ENCODE results near the gene TBX4. TPM values are rescaled to one million over a fixed set of nuclear protein-coding genes. Genes with fewer than 3 reads are reported as not detected.

Gene TBX4
- total RNA-seq, 1 experiment from 2014 or later, result not detected

DNA sequence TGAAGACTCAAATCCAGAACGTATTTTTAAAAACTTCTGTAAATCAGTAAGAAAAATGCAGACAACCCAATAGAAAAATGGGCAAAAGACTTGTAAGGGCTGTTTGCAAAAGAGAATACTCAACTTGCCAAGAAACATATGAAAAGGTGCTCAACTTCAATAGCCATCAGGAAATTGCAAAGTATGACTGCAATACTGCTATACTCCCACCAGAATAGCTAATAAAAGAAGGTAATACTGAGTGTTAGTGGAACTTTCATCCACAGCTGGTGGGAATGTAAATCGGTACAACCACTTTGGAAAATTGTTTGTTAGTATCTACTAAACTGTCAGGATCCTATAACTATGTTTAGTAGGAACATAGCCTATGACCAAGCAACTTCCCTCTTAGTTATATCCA is 48.1 kb downstream of the TBX4 start:
- BruUV-seq (replicated peaks), result no TSS peak

DNA sequence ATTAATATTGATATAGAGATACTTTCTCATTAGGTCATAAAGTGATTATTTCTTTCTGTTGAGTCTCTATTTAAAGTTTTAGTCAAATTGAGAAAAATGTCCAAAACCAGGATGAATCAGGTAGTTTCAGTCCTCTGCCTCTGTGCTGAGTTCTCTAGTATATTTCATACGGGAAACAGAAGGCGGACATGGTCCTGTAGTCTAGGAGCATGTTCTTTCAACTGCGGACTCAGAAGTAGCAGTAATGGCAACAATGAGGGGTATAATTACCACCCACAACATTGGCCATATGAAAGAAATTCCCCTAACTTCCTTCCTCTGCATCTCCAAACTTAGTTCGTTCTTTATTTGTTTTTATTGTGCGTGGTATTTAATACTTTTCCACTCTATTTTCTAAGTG is 50.1 kb downstream of the TBX4 start:
- CTCF ChIA-PET, result no interaction called here
- no peak overlapping the region for H3K27ac Mint-ChIP-seq (ENCODE audit: unreplicated experiment)
- no peaks in the 10 kb centered on the region for H3K36me3 Mint-ChIP-seq (ENCODE audit: insufficient read depth, unreplicated experiment)
- no peaks in the 10 kb centered on the region for H3K9me3 Mint-ChIP-seq (ENCODE audit: low read depth, unreplicated experiment)
- intact Hi-C loops (cut with micrococcal nuclease; ENCODE audit: unreplicated experiment), result no loop called here
- no peaks in the 10 kb centered on the region for H3K27me3 Mint-ChIP-seq (ENCODE audit: unreplicated experiment)
- no TSS peak for BruUV-seq (replicated peaks)
- no peaks in the 10 kb centered on the region for H3K4me1 Mint-ChIP-seq (ENCODE audit: low read depth, unreplicated experiment)
- no peak for DNase-seq
- H3K4me3 Mint-ChIP-seq (ENCODE audit: low read depth, unreplicated experiment), result no peak overlapping the region
- no peak for TF ChIP-seq CTCF (IDR thresholded peaks at IDR 0.05; ENCODE audit: unreplicated experiment)

More for the DNA sequence above, 48.1 kb downstream of the TBX4 start:
- peaks cover 10% of the 10 kb centered on the region for H3K4me1 Mint-ChIP-seq (ENCODE audit: low read depth, unreplicated experiment)
- no peaks in the 10 kb centered on the region for H3K9me3 Mint-ChIP-seq (ENCODE audit: low read depth, unreplicated experiment)
- intact Hi-C loops (cut with micrococcal nuclease; ENCODE audit: unreplicated experiment), result no loop called here
- CTCF ChIA-PET, result no interaction called here
- H3K36me3 Mint-ChIP-seq (ENCODE audit: insufficient read depth, unreplicated experiment), result peaks cover 3% of the 10 kb centered on the region
- TF ChIP-seq CTCF (IDR thresholded peaks at IDR 0.05; ENCODE audit: unreplicated experiment), result no peak
- no peak overlapping the region for H3K4me3 Mint-ChIP-seq (ENCODE audit: low read depth, unreplicated experiment)
- no peak overlapping the region for H3K27ac Mint-ChIP-seq (ENCODE audit: unreplicated experiment)
- no peak for DNase-seq
- H3K27me3 Mint-ChIP-seq (ENCODE audit: unreplicated experiment), result no peaks in the 10 kb centered on the region

- CTCF ChIA-PET, result no interaction called here
- no peak overlapping the region for H3K27ac Mint-ChIP-seq (ENCODE audit: unreplicated experiment)
- no peaks in the 10 kb centered on the region for H3K4me1 Mint-ChIP-seq (ENCODE audit: low read depth, unreplicated experiment)
- no peaks in the 10 kb centered on the region for H3K9me3 Mint-ChIP-seq (ENCODE audit: low read depth, unreplicated experiment)
- intact Hi-C loops (cut with micrococcal nuclease; ENCODE audit: unreplicated experiment), result no loop called here
- BruUV-seq (replicated peaks), result no TSS peak
- no peaks in the 10 kb centered on the region for H3K27me3 Mint-ChIP-seq (ENCODE audit: unreplicated experiment)
- TF ChIP-seq CTCF (IDR thresholded peaks at IDR 0.05; ENCODE audit: unreplicated experiment), result no peak
- no peaks in the 10 kb centered on the region for H3K36me3 Mint-ChIP-seq (ENCODE audit: insufficient read depth, unreplicated experiment)
- no peak overlapping the region for H3K4me3 Mint-ChIP-seq (ENCODE audit: low read depth, unreplicated experiment)
- DNase-seq, result no peak
Observed at GRCh38 chr17:61503961-61504360, 51.7 kb downstream of the TBX4 start.

DNA sequence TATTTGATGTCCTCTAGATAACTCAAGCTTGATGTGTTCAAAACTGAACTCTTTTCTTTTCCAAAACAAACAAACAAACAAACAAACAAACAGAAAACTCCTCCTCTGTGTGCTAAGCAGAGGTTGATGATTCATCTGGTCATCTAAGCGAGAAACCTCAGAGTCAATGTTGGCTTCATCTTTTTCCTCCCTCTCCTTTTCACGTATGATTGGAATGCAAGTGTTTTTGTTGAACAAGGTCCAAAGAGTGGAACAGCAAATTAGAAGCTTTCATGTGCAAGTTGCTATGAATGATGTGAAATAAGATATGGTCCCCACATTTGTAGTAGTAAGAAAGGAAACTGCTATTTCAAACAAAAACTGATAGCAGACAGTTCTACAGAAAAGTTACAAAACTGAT is 52.5 kb downstream of the TBX4 start:
- H3K27ac Mint-ChIP-seq (ENCODE audit: unreplicated experiment), result no peak overlapping the region
- H3K4me3 Mint-ChIP-seq (ENCODE audit: low read depth, unreplicated experiment), result no peak overlapping the region
- intact Hi-C loops (cut with micrococcal nuclease; ENCODE audit: unreplicated experiment), result no loop called here
- H3K9me3 Mint-ChIP-seq (ENCODE audit: low read depth, unreplicated experiment), result no peaks in the 10 kb centered on the region
- no peaks in the 10 kb centered on the region for H3K4me1 Mint-ChIP-seq (ENCODE audit: low read depth, unreplicated experiment)
- H3K36me3 Mint-ChIP-seq (ENCODE audit: insufficient read depth, unreplicated experiment), result no peaks in the 10 kb centered on the region
- TF ChIP-seq CTCF (IDR thresholded peaks at IDR 0.05; ENCODE audit: unreplicated experiment), result no peak
- CTCF ChIA-PET, result no interaction called here
- H3K27me3 Mint-ChIP-seq (ENCODE audit: unreplicated experiment), result no peaks in the 10 kb centered on the region
- BruUV-seq (replicated peaks), result no TSS peak
- DNase-seq, result no peak
